Astrocyte (in vitro differentiated cells and primary cell): ENCODE data around the gene WASF2.

Experiments
- CTCF ChIP-seq: IDR thresholded peaks from 2 replicates; pipeline ENCODE4 v1.5.1; 2011; ENCODE audit warnings: low read depth, mild to moderate bottlenecking, inconsistent platforms, low read length, moderate library complexity; ENCODE audit not compliant: insufficient read depth
- EZH2 ChIP-seq: IDR thresholded peaks from 2 replicates; pipeline ENCODE4 v1.6.1; 2012; ENCODE audit warnings: mild to moderate bottlenecking, low read length, inconsistent platforms; ENCODE audit not compliant: insufficient read depth

GRCh38 chr1:27476237-27476636 is 13.7 kb downstream of the WASF2 start:
- TF ChIP-seq CTCF (no peak), EZH2 (no peak)
